Kidney (tissue), 14 donors: Measurements from ENCODE around the gene KLHL2. TPM values are rescaled to one million over a fixed set of nuclear protein-coding genes. Genes with fewer than 3 reads are reported as not detected.
"Not testable (repeated sequence)": the region's sequence is repeated elsewhere in the genome, so short reads cannot be mapped to it uniquely, and the experiment has no call there.

Experiments used
- DNase-seq, 5 donors: peaks; one replicate each; pipeline ENCODE4 v3.0.0-alpha.2; 2013 to 2020
- FAIRE-seq: peaks from 2 replicates; lab custom pipeline; 2012; peaks lifted over from hg19 to GRCh38; lab: Jason Lieb, UNC
- H3K27ac ChIP-seq, 2 donors: one replicate each; pipeline ENCODE4 v1.7.0; 2013; ENCODE audit warnings: low read depth in 2 of 2, low read length in 2 of 2, inconsistent platforms in 1 of 2
- H3K27me3 ChIP-seq: one replicate; pipeline ENCODE4 v1.7.1; 2013; ENCODE audit warnings: low read length, inconsistent platforms; ENCODE audit not compliant: control insufficient read depth, insufficient read depth
- H3K36me3 ChIP-seq, 3 donors: one replicate each; pipeline versions ENCODE4 v1.7.0 to v1.7.1; 2013; ENCODE audit warnings: low read length in 3 of 3, control low read depth in 1 of 3, inconsistent platforms in 1 of 3; ENCODE audit not compliant: insufficient read depth in 3 of 3, control insufficient read depth in 2 of 3
- H3K4me1 ChIP-seq, 3 donors: one replicate each; pipeline versions ENCODE4 v1.7.0 to v1.7.1; 2013; ENCODE audit warnings: low read length in 3 of 3, inconsistent platforms in 1 of 3, low read depth in 1 of 3; ENCODE audit not compliant: control insufficient read depth in 2 of 3, insufficient read depth in 2 of 3
- H3K4me3 ChIP-seq, 3 donors: one replicate each; pipeline versions ENCODE4 v1.7.0 to v1.8.1; 2013; ENCODE audit warnings: low read length in 3 of 3, control low read depth in 1 of 3, inconsistent platforms in 1 of 3
- H3K9ac ChIP-seq, 3 donors: one replicate each; pipeline versions ENCODE4 v1.7.0 to v1.7.1; 2013; ENCODE audit warnings: low read length in 3 of 3, control low read depth in 1 of 3, inconsistent platforms in 1 of 3
- H3K9me3 ChIP-seq, 3 donors: one replicate each; pipeline versions ENCODE4 v1.7.0 to v1.7.1; 2013; ENCODE audit warnings: low read length in 3 of 3, control low read depth in 1 of 3, inconsistent platforms in 1 of 3; ENCODE audit not compliant: control insufficient read depth in 2 of 3, insufficient read depth in 1 of 3
- intact Hi-C: fragments of 100-400 bp; cut with DNase I; formaldehyde crosslinking; loops from one replicate; pipeline ENCODE4 v1.11.1; 2022
- polyA plus RNA-seq: library from polyadenylated mRNA; stranded (reverse); fragments of 350-450 nt; fragmentation: Illumina TruSeq; extraction: RNeasy Lipid Tissue Mini Kit (QIAGEN cat#74804); gene quantifications from one replicate; pipeline ENCODE4 v1.2.3, GENCODE V29; 2014; ENCODE audit warnings: low read depth, low replicate concordance; ENCODE audit not compliant: insufficient read depth
- total RNA-seq: library from RNA; stranded (reverse); fragmentation: NEBNext Ultra II Directional; extraction: Animal tissue kit (Norgen Biotek cat#: 25700); gene quantifications from one replicate; pipeline ENCODE4 v1.2.1, GENCODE V29; 2021
- TF ChIP-seq, protein P1 (sequence below): IDR thresholded peaks from 3 replicates; pipeline ENCODE4 v1.5.1; 2012; ENCODE audit warnings: mild to moderate bottlenecking, moderate library complexity, borderline replicate concordance; ENCODE audit not compliant: insufficient read depth; ENCODE audit errors: extremely low read depth
- donor health status: control.
- donor health status: control.
- donor health status: control.
- donor health status: control.
- donor health status: control.
- donor health status: DM: yes; HTN: yes; CAD: no.
- donor health status: Normal renal cell carcinoma (clear cell type).

KLHL2 gene
- total and polyA plus RNA-seq, 2 donors from 2014 or later: 11.5 to 44.4 TPM

DNA sequence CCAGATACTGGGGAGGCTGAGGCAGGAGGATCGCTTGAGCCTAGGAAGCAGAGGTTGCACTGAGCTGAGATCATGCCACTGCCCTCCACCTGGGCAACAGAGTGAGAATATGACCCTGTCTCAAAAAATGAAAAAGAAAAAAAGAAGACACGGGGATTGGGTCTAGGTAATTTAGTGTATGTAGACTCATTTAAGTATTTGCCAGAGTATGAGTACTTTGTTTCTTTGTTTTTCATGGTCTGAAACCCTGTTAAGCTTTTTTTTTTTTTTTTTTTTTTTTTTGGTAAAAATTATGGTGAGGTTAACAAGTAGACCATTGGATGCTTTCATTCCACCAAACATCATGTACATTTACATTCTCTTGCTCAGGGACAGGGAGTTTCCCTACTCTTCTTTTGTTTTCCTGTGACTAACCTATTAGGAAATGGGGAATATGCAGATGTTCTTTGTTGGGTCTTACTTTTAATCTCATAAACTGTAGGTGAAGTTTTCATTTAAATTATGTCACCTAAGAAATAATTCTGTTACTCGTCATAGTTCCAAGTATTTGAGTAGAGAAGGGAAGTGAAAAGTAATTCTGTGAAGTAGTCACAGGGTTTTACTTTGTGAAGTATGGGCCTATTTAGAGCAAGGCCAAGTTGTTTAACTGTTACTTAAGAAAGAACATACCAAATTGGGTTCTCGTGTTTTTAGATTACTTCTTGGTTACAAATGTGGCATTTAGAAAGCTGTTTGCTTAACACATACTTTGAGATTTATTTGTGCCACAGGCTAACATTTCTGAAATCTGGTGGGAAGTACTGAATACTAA, 25.5 kb downstream of the KLHL2 start:
- H3K27ac ChIP-seq, H3K4me1 ChIP-seq, H3K9me3 ChIP-seq, intact Hi-C loops, FAIRE-seq, DNase-seq, H3K27me3 ChIP-seq, H3K4me3 ChIP-seq, H3K36me3 ChIP-seq, H3K9ac ChIP-seq: not testable (repeated sequence)

DNA sequence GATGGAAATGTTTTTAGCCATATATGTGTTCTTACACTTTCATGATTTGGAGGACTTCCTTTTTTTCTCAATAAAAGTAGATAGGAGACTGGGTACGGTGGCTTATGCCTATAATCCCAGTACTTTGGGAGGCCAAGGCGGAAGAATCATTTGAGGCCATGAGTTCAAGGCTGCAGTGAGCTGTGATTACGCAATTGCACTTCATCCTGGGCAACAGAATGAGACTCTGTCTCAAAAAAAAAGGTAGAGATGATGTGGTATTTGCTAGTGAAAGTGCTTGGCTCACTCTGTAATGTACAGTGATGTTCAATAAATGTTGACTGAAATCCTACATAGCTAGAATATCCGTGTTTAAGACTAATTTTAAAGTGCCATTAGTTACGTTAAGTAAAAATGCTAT, 27.4 kb downstream of the KLHL2 start:
- H3K4me1 ChIP-seq: peaks cover 0 to 3% (median 0%) of the 10 kb centered on the region in 3 donors
- no peaks in the 10 kb centered on the region for H3K27me3 ChIP-seq
- intact Hi-C loops: no loop called here
- TF ChIP-seq, protein P1, sequence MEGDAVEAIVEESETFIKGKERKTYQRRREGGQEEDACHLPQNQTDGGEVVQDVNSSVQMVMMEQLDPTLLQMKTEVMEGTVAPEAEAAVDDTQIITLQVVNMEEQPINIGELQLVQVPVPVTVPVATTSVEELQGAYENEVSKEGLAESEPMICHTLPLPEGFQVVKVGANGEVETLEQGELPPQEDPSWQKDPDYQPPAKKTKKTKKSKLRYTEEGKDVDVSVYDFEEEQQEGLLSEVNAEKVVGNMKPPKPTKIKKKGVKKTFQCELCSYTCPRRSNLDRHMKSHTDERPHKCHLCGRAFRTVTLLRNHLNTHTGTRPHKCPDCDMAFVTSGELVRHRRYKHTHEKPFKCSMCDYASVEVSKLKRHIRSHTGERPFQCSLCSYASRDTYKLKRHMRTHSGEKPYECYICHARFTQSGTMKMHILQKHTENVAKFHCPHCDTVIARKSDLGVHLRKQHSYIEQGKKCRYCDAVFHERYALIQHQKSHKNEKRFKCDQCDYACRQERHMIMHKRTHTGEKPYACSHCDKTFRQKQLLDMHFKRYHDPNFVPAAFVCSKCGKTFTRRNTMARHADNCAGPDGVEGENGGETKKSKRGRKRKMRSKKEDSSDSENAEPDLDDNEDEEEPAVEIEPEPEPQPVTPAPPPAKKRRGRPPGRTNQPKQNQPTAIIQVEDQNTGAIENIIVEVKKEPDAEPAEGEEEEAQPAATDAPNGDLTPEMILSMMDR: no peak
- H3K4me3 ChIP-seq: no peak overlapping the region
- H3K36me3 ChIP-seq: no peaks in the 10 kb centered on the region
- H3K9ac ChIP-seq: no peak overlapping the region
- no peak overlapping the region for H3K27ac ChIP-seq
- DNase-seq: no peak
- no peaks in the 10 kb centered on the region for H3K9me3 ChIP-seq
- FAIRE-seq: no peak

DNA sequence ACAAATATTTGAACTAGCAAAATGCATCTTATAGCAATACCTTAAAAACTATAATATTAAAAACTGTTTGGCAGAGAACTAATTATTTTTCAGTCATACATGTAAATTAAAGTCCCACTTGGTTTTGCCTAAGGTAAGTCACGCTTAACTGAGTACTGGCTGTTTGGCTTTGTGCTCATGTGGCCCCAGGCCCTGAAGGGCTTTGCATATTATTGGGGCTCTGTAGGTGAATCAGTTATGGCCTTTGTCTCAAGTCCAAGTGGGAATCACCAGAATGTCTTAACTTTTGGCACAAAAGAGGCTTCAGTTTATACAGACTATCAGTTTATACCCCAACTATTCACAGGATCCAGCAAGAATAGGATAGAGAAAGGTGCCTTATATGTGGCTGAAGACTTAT, 29.5 kb downstream of the KLHL2 start:
- H3K27ac ChIP-seq, H3K4me1 ChIP-seq, H3K4me3 ChIP-seq, FAIRE-seq, H3K27me3 ChIP-seq, DNase-seq, H3K36me3 ChIP-seq, H3K9ac ChIP-seq, H3K9me3 ChIP-seq, intact Hi-C loops: not testable (repeated sequence)

DNA sequence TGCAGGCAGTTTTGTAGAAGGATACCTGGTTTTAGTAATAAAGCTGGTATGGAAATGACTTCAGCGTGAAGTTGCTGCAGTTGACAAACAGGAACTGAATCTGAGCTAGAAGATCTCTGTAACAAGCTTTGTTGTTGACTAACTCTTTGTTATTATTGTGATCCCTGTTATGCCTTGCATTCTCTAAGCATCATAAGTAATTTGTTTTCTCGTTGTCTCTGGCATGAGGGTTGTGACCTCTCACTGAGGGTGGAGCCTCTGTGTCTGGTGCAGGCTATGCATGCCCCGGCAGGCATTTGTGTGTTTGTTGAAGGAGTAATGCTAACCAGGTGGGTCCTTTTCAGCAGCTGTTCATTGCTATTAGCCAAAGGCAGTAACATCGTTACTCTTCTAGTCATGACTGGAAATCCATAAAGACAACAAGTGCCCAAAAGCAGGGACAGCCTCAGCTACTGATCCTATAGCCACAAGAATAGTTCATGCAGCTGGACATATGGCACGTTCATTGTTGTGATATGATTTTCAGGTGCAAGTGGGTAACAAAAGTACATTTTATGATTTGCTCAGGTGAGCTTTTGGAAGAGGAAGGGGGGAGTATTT, 30.8 kb downstream of the KLHL2 start:
- not testable (repeated sequence) for FAIRE-seq, DNase-seq

DNA sequence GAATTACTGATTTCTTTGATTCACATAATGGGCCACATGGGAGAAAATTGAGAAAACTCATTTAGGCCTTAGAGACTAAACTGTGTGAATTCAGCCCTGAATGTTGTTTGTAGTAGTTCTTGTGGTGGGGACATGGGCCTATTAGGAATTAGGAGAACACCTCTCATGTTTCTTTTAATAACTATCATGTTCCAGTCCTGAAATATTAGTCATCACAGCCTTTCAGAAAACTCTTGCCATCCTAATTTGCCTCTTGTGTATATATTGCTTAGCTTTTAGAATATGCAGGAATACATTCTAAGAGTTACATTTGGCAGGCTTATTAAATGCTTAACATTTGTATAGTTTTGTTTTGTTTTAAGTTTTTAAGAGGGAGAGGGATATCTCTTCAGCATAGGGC, 33.4 kb downstream of the KLHL2 start:
- H3K4me3 ChIP-seq, DNase-seq, H3K27ac ChIP-seq, H3K36me3 ChIP-seq, FAIRE-seq, H3K27me3 ChIP-seq, intact Hi-C loops, H3K9me3 ChIP-seq, H3K4me1 ChIP-seq, H3K9ac ChIP-seq: not testable (repeated sequence)

More for the DNA sequence above, 30.8 kb downstream of the KLHL2 start:
- H3K4me3 ChIP-seq, H3K27me3 ChIP-seq, H3K9me3 ChIP-seq, H3K27ac ChIP-seq, H3K4me1 ChIP-seq, intact Hi-C loops, H3K36me3 ChIP-seq, H3K9ac ChIP-seq: not testable (repeated sequence)

DNA sequence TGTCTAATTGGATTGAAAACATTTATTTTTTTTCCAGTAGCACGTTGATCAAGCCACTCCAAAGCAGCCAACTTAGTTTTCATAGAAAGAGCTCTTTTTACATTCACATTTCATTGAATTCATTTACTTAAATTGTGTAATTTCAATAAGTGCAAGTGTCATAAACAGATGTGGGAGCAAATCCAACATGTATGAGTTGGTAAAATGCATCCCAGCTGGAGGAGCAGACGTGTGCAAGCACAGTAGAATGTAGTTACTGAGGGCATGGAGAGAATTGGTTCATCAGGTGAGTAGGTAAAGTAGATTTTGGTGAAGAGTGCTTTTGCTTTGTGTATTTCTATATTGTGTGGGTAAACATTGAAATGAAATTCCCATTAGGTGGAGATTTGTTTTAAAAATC, 36.8 kb downstream of the KLHL2 start:
- FAIRE-seq, H3K4me1 ChIP-seq, intact Hi-C loops, H3K27ac ChIP-seq, H3K36me3 ChIP-seq, H3K27me3 ChIP-seq, H3K9me3 ChIP-seq, H3K9ac ChIP-seq, DNase-seq, H3K4me3 ChIP-seq: not testable (repeated sequence)

DNA sequence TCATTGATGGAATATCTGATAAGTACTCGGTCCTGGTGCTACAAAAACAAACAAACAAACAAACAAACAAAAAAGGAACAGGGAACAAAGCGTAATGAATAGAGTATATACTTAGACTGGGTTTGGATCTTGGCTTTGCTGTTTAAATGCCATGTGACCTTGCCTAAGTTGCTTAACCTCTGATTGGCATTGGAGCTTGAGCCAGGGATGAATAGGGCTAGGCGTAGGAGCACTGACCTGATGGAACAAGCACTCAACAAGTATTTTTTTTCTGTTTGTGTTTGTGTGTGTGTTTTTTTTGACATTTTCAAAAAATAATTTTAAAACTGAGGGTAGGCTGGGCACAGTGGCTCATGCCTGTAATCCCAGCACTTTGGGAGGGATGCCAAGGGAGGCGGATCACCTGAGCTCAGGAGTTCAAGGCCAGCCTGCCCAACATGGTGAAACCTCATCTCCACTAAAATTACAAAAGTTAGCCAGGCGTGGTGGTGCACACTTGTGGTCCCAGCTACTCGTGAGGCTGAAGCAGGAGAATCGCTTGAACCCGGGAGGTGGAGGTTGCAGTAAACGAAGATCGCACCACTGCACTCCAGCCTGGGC, 37.3 kb downstream of the KLHL2 start:
- H3K4me3 ChIP-seq, H3K9ac ChIP-seq, FAIRE-seq, H3K27ac ChIP-seq, H3K9me3 ChIP-seq, intact Hi-C loops, H3K27me3 ChIP-seq, DNase-seq, H3K4me1 ChIP-seq, H3K36me3 ChIP-seq: not testable (repeated sequence)
